HCT116 (cell line): Measurements from ENCODE around the gene ATP8A2. TPM values are rescaled to one million over a fixed set of nuclear protein-coding genes. Genes with fewer than 3 reads are reported as not detected.

Source experiments
- ATAC-seq: fragments of 200-7000 bp; cut with Tn5 transposase; 2 replicates; pipeline ENCODE4 v1.9.1; 2020; ENCODE audit warnings: mild to moderate bottlenecking, moderate library complexity
- BruUV-seq: library from RNA; stranded (reverse); fragments of 400-500 nt; replicated peaks from 2 replicates; lab custom pipeline; 2021; lab: Mats Ljungman, UMichigan
- CTCF ChIA-PET: fragments of 300-600 bp; sonication (Branson Sonifier 250); formaldehyde crosslinking; loops from one replicate; lab custom pipeline; 2021; ENCODE audit warnings: antibody characterized with exemption; lab: Charles Lee
- POLR2A ChIA-PET: fragments of 300-600, 350-600 bp; sonication (Branson Sonifier 250); formaldehyde crosslinking; loops from one replicate; lab custom pipeline; 2021; ENCODE audit warnings: antibody characterized with exemption; lab: Charles Lee
- RAD21 ChIA-PET, 2 experiments: fragments of 300-600 bp; sonication (Branson Sonifier 250); formaldehyde crosslinking; loops; one replicate each; lab custom pipeline; 2023; ENCODE audit warnings: low total read pairs in 2 of 2; ENCODE audit not compliant: uncharacterized antibody in 2 of 2, unreplicated experiment in 2 of 2, low non-redundant PET in 1 of 2; lab: Charles Lee
- DNase-seq: peaks from one replicate; pipeline ENCODE4 v3.0.0-alpha.2; 2010; ENCODE audit warnings: low read depth, low spot score
- H2AFZ ChIP-seq: fragments of 200-600 bp; shearing (Covaris generic), sonication (generic); 2 replicates; pipeline ENCODE4 v1.6.1; 2017; ENCODE audit warnings: low read depth, mixed run types, mixed read lengths, antibody characterized with exemption, low read length; ENCODE audit not compliant: poor library complexity, severe bottlenecking
- H3K27ac ChIP-seq: 2 replicates; pipeline ENCODE4 v1.5.1; 2012; ENCODE audit warnings: low read depth, low read length
- H3K27me3 ChIP-seq: fragments of 200-600 bp; sonication (generic); 2 replicates; pipeline ENCODE4 v1.6.1; 2016; ENCODE audit warnings: mixed run types, low read length, mixed read lengths; ENCODE audit not compliant: insufficient read depth
- H3K36me3 ChIP-seq, 2 experiments: fragments of 200-500 bp in 1 of 2; fragments of 200-600 bp in 1 of 2; sonication (Bioruptor generic) in 1 of 2; sonication (generic) in 1 of 2; 2 replicates each; pipeline versions ENCODE4 v1.5.1 to v1.6.1; 2014 to 2016; ENCODE audit warnings: low read length in 2 of 2, inconsistent platforms in 1 of 2, mixed read lengths in 1 of 2, mixed run types in 1 of 2; ENCODE audit not compliant: insufficient read depth in 2 of 2, control insufficient read depth in 1 of 2
- H3K4me1 ChIP-seq, 2 experiments: fragments of 200-600 bp in 1 of 2; sonication (generic) in 1 of 2; 2 replicates each; pipeline versions ENCODE4 v1.5.1 to v1.6.1; 2012 to 2017; ENCODE audit warnings: low read length in 2 of 2, inconsistent platforms in 1 of 2, mild to moderate bottlenecking in 1 of 2, mixed read lengths in 1 of 2, mixed run types in 1 of 2, moderate library complexity in 1 of 2; ENCODE audit not compliant: insufficient read depth in 2 of 2, control insufficient read depth in 1 of 2
- H3K4me2 ChIP-seq: fragments of 200-600 bp; sonication (generic); 2 replicates; pipeline ENCODE4 v1.6.1; 2017; ENCODE audit warnings: mixed run types, low read length, mixed read lengths
- H3K4me3 ChIP-seq, 2 experiments: fragments of 200-600 bp in 1 of 2; sonication (generic) in 1 of 2; replicated peaks in 1 of 2; 2 replicates each; pipeline ENCODE4 v1.5.1; 2011 to 2016; ENCODE audit warnings: low read length in 2 of 2, control low read depth in 1 of 2, low read depth in 1 of 2, mild to moderate bottlenecking in 1 of 2, mixed read lengths in 1 of 2, mixed run types in 1 of 2
- H3K79me2 ChIP-seq: fragments of 200-600 bp; sonication (generic); 2 replicates; pipeline ENCODE4 v1.6.1; 2017; ENCODE audit warnings: mild to moderate bottlenecking, mixed run types, low read length, moderate library complexity, mixed read lengths; ENCODE audit not compliant: insufficient read depth
- H3K9ac ChIP-seq: fragments of 200-600 bp; sonication (generic); 2 replicates; pipeline ENCODE4 v1.6.1; 2016; ENCODE audit warnings: low read length, mixed read lengths
- H3K9me2 ChIP-seq: fragments of 200-600 bp; sonication (generic), shearing (Covaris generic); 2 replicates; pipeline ENCODE4 v1.6.1; 2017; ENCODE audit warnings: mixed run types, mild to moderate bottlenecking, moderate library complexity; ENCODE audit not compliant: insufficient read depth
- H3K9me3 ChIP-seq, 2 experiments: fragments of 200-500 bp in 1 of 2; fragments of 200-600 bp in 1 of 2; sonication (Bioruptor generic) in 1 of 2; sonication (generic) in 1 of 2; 2 replicates each; pipeline ENCODE4 v1.6.1; 2014 to 2017; ENCODE audit warnings: low read length in 2 of 2, mixed read lengths in 2 of 2, inconsistent platforms in 1 of 2, low read depth in 1 of 2, mild to moderate bottlenecking in 1 of 2, mixed run types in 1 of 2, moderate library complexity in 1 of 2; ENCODE audit not compliant: control insufficient read depth in 1 of 2, insufficient read depth in 1 of 2
- H4K20me1 ChIP-seq: fragments of 200-600 bp; sonication (generic), shearing (Covaris generic); 2 replicates; pipeline ENCODE4 v1.6.1; 2017; ENCODE audit warnings: mixed run types, mild to moderate bottlenecking, moderate library complexity; ENCODE audit not compliant: insufficient read depth
- CTCF ChIP-seq, 3 experiments: fragments of 200-600 bp in 1 of 3; sonication (generic) in 1 of 3; IDR thresholded peaks in 2 of 3; conservative IDR thresholded peaks in 1 of 3; 2 replicates each; pipeline ENCODE4 v1.5.1; 2012 to 2017; ENCODE audit warnings: low read depth in 2 of 3, low read length in 2 of 3, antibody characterized with exemption in 1 of 3, borderline replicate concordance in 1 of 3, control low read depth in 1 of 3, mild to moderate bottlenecking in 1 of 3, mixed read lengths in 1 of 3, mixed run types in 1 of 3, moderate library complexity in 1 of 3; ENCODE audit not compliant: insufficient read depth in 1 of 3
- POLR2A ChIP-seq: IDR thresholded peaks from 2 replicates; pipeline ENCODE4 v1.7.0; 2011; ENCODE audit warnings: borderline replicate concordance; ENCODE audit not compliant: insufficient read depth, insufficient read length; ENCODE audit errors: extremely low read depth
- SIN3A ChIP-seq: IDR thresholded peaks from 2 replicates; pipeline ENCODE4 v1.6.1; 2012; ENCODE audit warnings: low read depth
- SRF ChIP-seq: IDR thresholded peaks from 2 replicates; pipeline ENCODE4 v1.6.1; 2012; ENCODE audit warnings: low read depth
- TCF7L2 ChIP-seq: IDR thresholded peaks from 2 replicates; pipeline ENCODE4 v1.7.0; 2011; ENCODE audit warnings: borderline replicate concordance, inconsistent platforms; ENCODE audit not compliant: insufficient read depth, insufficient read length; ENCODE audit errors: extremely low read depth
- ZBTB33 ChIP-seq: IDR thresholded peaks from 2 replicates; pipeline ENCODE4 v1.6.1; 2011; ENCODE audit warnings: mild to moderate bottlenecking, low read length, moderate library complexity; ENCODE audit not compliant: insufficient replicate concordance; ENCODE audit errors: extremely low read depth
- intact Hi-C: fragments of 100-400 bp; cut with micrococcal nuclease; formaldehyde crosslinking; loops from 2 replicates; pipeline ENCODE4 v1.10.0; 2022
- total RNA-seq: library from RNA; stranded (reverse); gene quantifications from one replicate; pipeline ENCODE4 v1.2.1, GENCODE V29; 2021; ENCODE audit not compliant: unreplicated experiment

The ATP8A2 gene
- total RNA-seq, 1 experiment from 2014 or later = not detected

- BruUV-seq = no TSS peak
- Histone ChIP-seq H2AFZ (no peak overlapping the region), H4K20me1 (no peaks in the 10 kb centered on the region), H3K9ac (no peak overlapping the region), H3K79me2 (no peaks in the 10 kb centered on the region), H3K27ac (no peak overlapping the region), H3K27me3 (peaks cover 15% of the 10 kb centered on the region), H3K9me3 (no peaks in the 10 kb centered on the region), H3K4me1 (no peaks in the 10 kb centered on the region), H3K9me2 (no peaks in the 10 kb centered on the region), H3K36me3 (no peaks in the 10 kb centered on the region), H3K4me2 (no peak overlapping the region), H3K4me3 (no peak overlapping the region)
- ChIA-PET CTCF (no interaction called here), RAD21 (no interaction called here), POLR2A (no interaction called here)
- TF ChIP-seq SRF (no peak), ZBTB33 (no peak), TCF7L2 (no peak), CTCF (IDR thresholded peaks at IDR 0.05 in 2 of 3, conservative IDR thresholded peaks at IDR 0.05 in 1 of 3; ENCODE audit: borderline replicate concordance in 1 of 3, insufficient read depth in 1 of 3, low read depth in 2 of 3, low read length in 2 of 3) (no peak), POLR2A (no peak), SIN3A (no peak)
- intact Hi-C loops = no loop called here
- ATAC-seq = no peak
- DNase-seq = no peak
Measured at GRCh38 chr13:25722893-25723292, 351.1 kb downstream of the ATP8A2 start.
